AG04450 (cell line): ENCODE results near the gene MICAL3. TPM values are rescaled to one million over a fixed set of nuclear protein-coding genes. Genes with fewer than 3 reads are reported as not detected.

ENCODE experiments used
- CTCF ChIA-PET: fragments of 300-600, 350-600 bp; formaldehyde crosslinking; extraction: SDS; loops from one replicate; lab custom pipeline; 2022; ENCODE audit warnings: antibody characterized with exemption, inconsistent platforms; lab: Charles Lee
- POLR2A ChIA-PET: fragments of 350-600 bp; formaldehyde crosslinking; extraction: SDS; loops from one replicate; lab custom pipeline; 2021; ENCODE audit warnings: antibody characterized with exemption, inconsistent platforms; lab: Yijun Ruan, JAX
- DNase-seq: peaks from one replicate; pipeline ENCODE4 v3.0.0-alpha.2; 2011; ENCODE audit warnings: low read depth, low spot score
- H3K27ac ChIP-seq: one replicate; pipeline ENCODE4 v1.5.1; 2012; ENCODE audit warnings: low read depth, low read length, control low read depth
- H3K27me3 ChIP-seq: one replicate; pipeline ENCODE4 v1.6.0; 2012; ENCODE audit warnings: low read length; ENCODE audit not compliant: control insufficient read depth, insufficient read depth
- H3K4me3 ChIP-seq: 2 replicates; pipeline ENCODE4 v1.5.1; 2011; ENCODE audit warnings: mild to moderate bottlenecking, low read depth, low read length, control low read depth
- H3K9me3 ChIP-seq: 2 replicates; pipeline ENCODE4 v1.5.1; 2012; ENCODE audit warnings: low read length; ENCODE audit not compliant: control insufficient read depth, insufficient read depth
- polyA plus RNA-seq: library from polyadenylated mRNA; depleted of rRNA; stranded (reverse); fragments of >200 nt; gene quantifications from 2 replicates; pipeline ENCODE4 v1.2.3, GENCODE V29; 2011
- TF ChIP-seq, protein P1 (sequence below): IDR thresholded peaks from 2 replicates; pipeline ENCODE4 v1.5.1; 2011; ENCODE audit warnings: low read depth, low read length, control low read depth, inconsistent platforms

MICAL3 gene
- polyA plus RNA-seq, 1 experiment: 17.8 TPM

DNA sequence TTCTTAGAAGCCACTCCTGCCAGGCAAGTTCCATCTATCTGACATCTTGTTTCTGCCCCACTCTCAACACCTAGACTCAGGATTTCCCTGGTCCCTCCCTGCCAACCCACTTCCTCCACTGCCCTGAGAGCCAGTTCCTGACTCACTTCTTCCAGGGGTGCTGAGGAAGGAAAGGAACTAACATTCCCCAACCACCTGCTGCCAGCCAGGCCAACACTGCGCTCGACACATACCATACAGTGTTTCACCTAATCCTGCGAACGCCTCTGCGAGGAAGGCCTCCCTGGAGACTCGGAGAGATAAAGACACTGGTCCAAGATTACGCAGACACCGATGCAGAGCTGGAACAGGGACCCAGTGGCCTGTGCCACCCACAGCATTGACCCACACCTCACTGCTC is 40.2 kb downstream of the MICAL3 start:
- ChIA-PET CTCF (interaction anchor here (1.2 kb wide), 1 partner anchor 92 kb away, joined by 4 read pairs; no protein-coding TSS in a partner anchor), POLR2A (interaction anchor here (0.5 kb wide), 1 partner anchor 26 kb away, joined by 3 read pairs; no protein-coding TSS in a partner anchor)
- TF ChIP-seq, protein P1, sequence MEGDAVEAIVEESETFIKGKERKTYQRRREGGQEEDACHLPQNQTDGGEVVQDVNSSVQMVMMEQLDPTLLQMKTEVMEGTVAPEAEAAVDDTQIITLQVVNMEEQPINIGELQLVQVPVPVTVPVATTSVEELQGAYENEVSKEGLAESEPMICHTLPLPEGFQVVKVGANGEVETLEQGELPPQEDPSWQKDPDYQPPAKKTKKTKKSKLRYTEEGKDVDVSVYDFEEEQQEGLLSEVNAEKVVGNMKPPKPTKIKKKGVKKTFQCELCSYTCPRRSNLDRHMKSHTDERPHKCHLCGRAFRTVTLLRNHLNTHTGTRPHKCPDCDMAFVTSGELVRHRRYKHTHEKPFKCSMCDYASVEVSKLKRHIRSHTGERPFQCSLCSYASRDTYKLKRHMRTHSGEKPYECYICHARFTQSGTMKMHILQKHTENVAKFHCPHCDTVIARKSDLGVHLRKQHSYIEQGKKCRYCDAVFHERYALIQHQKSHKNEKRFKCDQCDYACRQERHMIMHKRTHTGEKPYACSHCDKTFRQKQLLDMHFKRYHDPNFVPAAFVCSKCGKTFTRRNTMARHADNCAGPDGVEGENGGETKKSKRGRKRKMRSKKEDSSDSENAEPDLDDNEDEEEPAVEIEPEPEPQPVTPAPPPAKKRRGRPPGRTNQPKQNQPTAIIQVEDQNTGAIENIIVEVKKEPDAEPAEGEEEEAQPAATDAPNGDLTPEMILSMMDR: no peak
- no peaks in the 10 kb centered on the region for H3K27me3 ChIP-seq
- H3K4me3 ChIP-seq: no peak overlapping the region
- no peak for DNase-seq
- H3K9me3 ChIP-seq: no peaks in the 10 kb centered on the region
- H3K27ac ChIP-seq: no peak overlapping the region

DNA sequence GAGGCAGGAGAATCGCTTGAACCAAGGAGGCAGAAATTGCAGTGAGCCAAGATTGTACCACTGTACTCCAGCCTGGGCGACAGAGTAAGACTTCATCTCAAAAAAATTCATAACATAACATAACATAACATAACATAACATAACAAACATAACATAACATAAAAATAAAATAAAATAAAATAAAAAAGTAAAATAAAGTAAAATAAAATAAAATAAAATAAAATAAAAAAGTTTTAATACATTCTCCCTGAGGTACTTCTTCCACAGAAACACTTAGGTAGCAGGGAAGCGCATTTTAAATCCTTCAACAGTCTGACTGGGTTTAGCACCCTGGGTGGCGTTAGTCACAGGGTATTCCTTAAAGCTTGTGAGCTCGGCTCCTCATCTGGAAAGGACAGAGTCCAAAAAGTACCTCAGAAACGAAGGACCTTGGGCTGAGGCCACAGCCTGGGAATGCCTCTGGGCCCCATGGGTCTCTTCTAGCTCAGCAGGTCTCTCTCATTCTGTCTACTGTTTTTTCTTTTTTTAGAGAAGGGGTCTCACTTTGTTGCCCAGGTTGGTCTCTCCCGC is 41.7 kb downstream of the MICAL3 start:
- Histone ChIP-seq H3K4me3 (no peak overlapping the region), H3K27me3 (no peaks in the 10 kb centered on the region), H3K9me3 (no peaks in the 10 kb centered on the region), H3K27ac (no peak overlapping the region)
- TF ChIP-seq, protein P1: no peak
- DNase-seq: no peak
- ChIA-PET POLR2A (no interaction called here), CTCF (no interaction called here)

DNA sequence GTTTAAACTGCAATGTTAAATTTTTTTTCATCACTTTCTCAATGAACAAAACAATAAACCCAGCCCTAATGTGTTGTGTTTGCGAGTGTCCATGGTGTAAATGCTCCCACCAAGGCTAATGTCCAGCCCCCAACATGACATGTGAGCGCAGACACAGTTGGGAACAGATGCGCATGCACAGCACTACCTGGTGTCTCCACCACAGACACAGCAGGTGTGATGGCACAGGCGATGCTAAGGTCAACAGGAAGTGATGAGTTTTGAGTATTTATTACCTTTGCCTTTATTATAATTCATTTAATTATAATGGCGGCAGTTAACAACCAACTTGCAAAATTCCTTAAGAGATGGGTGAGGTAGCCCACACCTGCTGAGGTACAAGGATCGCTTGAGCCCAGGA is 42.9 kb downstream of the MICAL3 start:
- DNase-seq: no peak
- Histone ChIP-seq H3K4me3 (no peak overlapping the region), H3K27ac (no peak overlapping the region), H3K9me3 (no peaks in the 10 kb centered on the region), H3K27me3 (no peaks in the 10 kb centered on the region)
- ChIA-PET CTCF (interaction anchor here (0.7 kb wide), 1 partner anchor 320 kb away, joined by 3 read pairs; no protein-coding TSS in a partner anchor), POLR2A (no interaction called here)
- TF ChIP-seq, protein P1: no peak

DNA sequence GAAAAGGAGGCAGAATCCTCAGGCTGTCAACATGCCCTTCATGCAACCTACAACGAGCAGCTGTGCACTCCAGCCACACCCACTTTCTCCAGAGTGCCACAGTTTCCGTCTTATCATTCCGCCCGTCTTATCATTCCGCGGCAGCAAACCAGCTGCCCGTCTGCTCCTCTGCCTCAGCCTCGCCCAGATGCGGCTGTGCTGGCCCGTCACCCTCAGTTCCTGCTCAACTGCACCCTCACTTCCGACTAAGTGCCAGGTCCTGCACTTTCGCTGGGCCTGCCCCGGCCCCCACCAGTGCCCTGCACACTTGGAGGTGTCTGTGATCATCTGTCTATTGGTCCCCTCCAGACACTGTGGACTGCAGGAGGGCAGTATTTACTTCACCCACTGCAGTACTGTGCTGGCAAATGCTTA is 43.7 kb downstream of the MICAL3 start:
- ChIA-PET POLR2A (interaction anchor here (1.7 kb wide), 1 partner anchor 10 kb away, joined by 3 read pairs; no protein-coding TSS in a partner anchor), CTCF (no interaction called here)
- no peak for DNase-seq
- no peaks in the 10 kb centered on the region for H3K27me3 ChIP-seq
- TF ChIP-seq, protein P1: no peak
- H3K4me3 ChIP-seq: peak overlapping the region; percentile 23
- H3K9me3 ChIP-seq: no peaks in the 10 kb centered on the region
- H3K27ac ChIP-seq: no peak overlapping the region

DNA sequence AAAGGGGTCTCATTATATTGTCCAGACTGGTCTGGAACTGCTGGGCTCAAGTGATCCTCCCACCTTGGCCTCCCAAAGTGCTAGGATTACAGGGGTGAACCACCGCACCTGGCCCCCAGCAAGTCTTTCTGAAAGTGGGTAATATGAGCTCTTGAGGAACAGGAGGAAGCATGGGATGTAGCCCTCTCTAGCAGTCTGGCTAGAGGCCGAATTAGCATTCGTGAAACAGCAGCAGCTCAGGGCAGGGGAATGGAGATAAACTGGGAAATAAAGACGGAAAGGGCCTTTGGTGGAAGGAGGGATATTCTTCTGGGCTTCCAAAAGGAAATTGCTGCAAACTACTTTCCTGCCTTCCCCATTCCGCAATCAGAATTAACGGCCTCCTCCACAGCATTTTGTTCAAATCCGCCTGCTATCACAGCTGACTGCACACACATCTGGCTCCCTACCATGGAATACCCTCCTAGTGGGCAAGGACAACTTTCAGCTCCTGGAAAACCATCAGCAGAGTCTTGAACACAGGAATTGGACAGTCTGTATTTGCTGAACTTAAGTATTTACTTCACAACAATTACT is 44.3 kb downstream of the MICAL3 start:
- Histone ChIP-seq H3K27ac (no peak overlapping the region), H3K4me3 (no peak overlapping the region), H3K27me3 (no peaks in the 10 kb centered on the region), H3K9me3 (no peaks in the 10 kb centered on the region)
- TF ChIP-seq, protein P1: no peak
- ChIA-PET CTCF (no interaction called here), POLR2A (interaction anchor here (1.7 kb wide), 1 partner anchor 9 kb away, joined by 3 read pairs; no protein-coding TSS in a partner anchor)
- DNase-seq: no peak
